Erythroblast (primary cell): ENCODE data around the gene NEURL4.

ENCODE experiments used
- GATA1 ChIP-seq: IDR thresholded peaks from 2 replicates; pipeline ENCODE4 v1.6.1; 2011; ENCODE audit warnings: low read depth, mild to moderate bottlenecking, control low read depth, low read length, moderate library complexity
- POLR2A ChIP-seq: IDR thresholded peaks from 2 replicates; pipeline ENCODE4 v1.6.1; 2011; ENCODE audit warnings: mild to moderate bottlenecking, low read length

- no peak for TF ChIP-seq POLR2A
- no peak for TF ChIP-seq GATA1
These were observed 35.1 kb downstream of the NEURL4 start for GRCh38 chr17:7293816-7294613.
